HepG2 (cell line): ENCODE results near the gene ADORA3. TPM values are rescaled to one million over a fixed set of nuclear protein-coding genes. Genes with fewer than 3 reads are reported as not detected.
A peak's percentile ranks its signal among the peaks of the same experiment; 100 is the strongest.

ENCODE experiments used
- AGO2 ChIP-seq: fragments of 200-400 bp; formaldehyde crosslinking; optimal IDR thresholded peaks from 2 replicates; pipeline ENCODE3; 2017; ENCODE audit warnings: mild to moderate bottlenecking, low read depth, low read length, moderate library complexity
- BCL3 ChIP-seq: sonication (generic); formaldehyde crosslinking; IDR thresholded peaks from 2 replicates; pipeline ENCODE4 v1.5.1; 2020; ENCODE audit warnings: mild to moderate bottlenecking, missing genetic modification reagents, moderate library complexity
- CERS6 ChIP-seq: sonication (generic); formaldehyde crosslinking; IDR thresholded peaks from 2 replicates; pipeline ENCODE4 v1.5.0; 2020; ENCODE audit warnings: missing genetic modification reagents
- CSRNP1 ChIP-seq: sonication (generic); formaldehyde crosslinking; IDR thresholded peaks from 2 replicates; pipeline ENCODE4 v1.8.1; 2023; ENCODE audit warnings: mild to moderate bottlenecking, missing genetic modification reagents
- HMG20A ChIP-seq: IDR thresholded peaks from 2 replicates; pipeline ENCODE4 v1.6.1; 2016; ENCODE audit warnings: borderline replicate concordance
- HMG20B ChIP-seq: conservative IDR thresholded peaks from 2 replicates; pipeline ENCODE4 v1.6.1; 2016; ENCODE audit warnings: missing genetic modification reagents, missing compliant biosample characterization
- HOXA5 ChIP-seq: sonication (generic); formaldehyde crosslinking; IDR thresholded peaks from 2 replicates; pipeline ENCODE4 v1.4.0; 2020; ENCODE audit warnings: missing genetic modification reagents
- NCOR1 ChIP-seq: fragments of 200-600 bp; sonication (generic); IDR thresholded peaks from 2 replicates; pipeline ENCODE4 v1.7.0; 2017; ENCODE audit warnings: antibody characterized with exemption, low read length, borderline replicate concordance
- RBM39 ChIP-seq: fragments of 200-400 bp; formaldehyde crosslinking; IDR thresholded peaks from one replicate; pipeline ENCODE4 v1.6.1; 2018; ENCODE audit warnings: antibody characterized with exemption, mild to moderate bottlenecking, low read depth, low read length; ENCODE audit not compliant: poor library complexity, severe bottlenecking
- SIX1 ChIP-seq: sonication (generic); formaldehyde crosslinking; IDR thresholded peaks from 2 replicates; pipeline ENCODE4 v1.4.0; 2020; ENCODE audit warnings: missing genetic modification reagents, borderline replicate concordance
- SOX13 ChIP-seq, 3 experiments: fragments of 450-650 bp in 1 of 3; sonication (generic) in 1 of 3; formaldehyde crosslinking in 1 of 3; IDR thresholded peaks in 2 of 3; conservative IDR thresholded peaks in 1 of 3; 2 replicates each; pipeline versions ENCODE4 v1.5.0 to v1.6.1; 2016 to 2020; ENCODE audit warnings: antibody characterized with exemption in 1 of 3, mild to moderate bottlenecking in 1 of 3, missing compliant biosample characterization in 1 of 3, missing genetic modification reagents in 1 of 3, moderate library complexity in 1 of 3
- TEF ChIP-seq: sonication (generic); formaldehyde crosslinking; IDR thresholded peaks from 2 replicates; pipeline ENCODE4 v1.5.0; 2020; ENCODE audit warnings: missing genetic modification reagents
- TGIF2 ChIP-seq: IDR thresholded peaks from 2 replicates; pipeline ENCODE4 v1.6.1; 2016; ENCODE audit warnings: control low read depth, missing compliant biosample characterization
- ZNF138 ChIP-seq: sonication (generic); formaldehyde crosslinking; IDR thresholded peaks from 2 replicates; pipeline ENCODE4 v1.5.0; 2020; ENCODE audit warnings: mild to moderate bottlenecking, low read depth, missing genetic modification reagents
- ZNF160 ChIP-seq: sonication (generic); formaldehyde crosslinking; IDR thresholded peaks from 2 replicates; pipeline ENCODE4 v1.8.0; 2022; ENCODE audit warnings: mild to moderate bottlenecking, inconsistent platforms, missing genetic modification reagents
- ZNF263 ChIP-seq: sonication (generic); formaldehyde crosslinking; IDR thresholded peaks from 2 replicates; pipeline ENCODE4 v1.4.0; 2020; ENCODE audit warnings: missing genetic modification reagents
- ZNF496 ChIP-seq: sonication (generic); formaldehyde crosslinking; IDR thresholded peaks from 2 replicates; pipeline ENCODE4 v1.8.1; 2023; ENCODE audit warnings: mild to moderate bottlenecking, moderate library complexity, missing genetic modification reagents; ENCODE audit not compliant: insufficient replicate concordance
- ZNF530 ChIP-seq: sonication (generic); formaldehyde crosslinking; IDR thresholded peaks from 2 replicates; pipeline ENCODE4 v1.5.0; 2020; ENCODE audit warnings: low read depth, mild to moderate bottlenecking, missing genetic modification reagents
- ZNF670 ChIP-seq: sonication (generic); formaldehyde crosslinking; IDR thresholded peaks from 2 replicates; pipeline ENCODE4 v1.8.0; 2022; ENCODE audit warnings: mild to moderate bottlenecking, missing genetic modification reagents, borderline replicate concordance
- ZNF691 ChIP-seq: sonication (generic); formaldehyde crosslinking; IDR thresholded peaks from 2 replicates; pipeline ENCODE4 v1.4.0; 2020; ENCODE audit warnings: missing genetic modification reagents, low read depth, mild to moderate bottlenecking, borderline replicate concordance
- ZNF740 ChIP-seq: sonication (generic); formaldehyde crosslinking; IDR thresholded peaks from 2 replicates; pipeline ENCODE4 v1.4.0; 2020; ENCODE audit warnings: missing genetic modification reagents
- ZNF746 ChIP-seq: sonication (generic); formaldehyde crosslinking; IDR thresholded peaks from 2 replicates; pipeline ENCODE4 v1.8.0; 2022; ENCODE audit warnings: mild to moderate bottlenecking, missing genetic modification reagents
- polyA plus RNA-seq, 8 experiments: library from polyadenylated mRNA; depleted of rRNA in 3 of 8; stranded (reverse) in 7 of 8; unstranded in 1 of 8; fragments of >200 nt; fragmentation: Illumina TruSeq in 4 of 8; extraction: Trizol in 4 of 8; gene quantifications; 2 replicates each; pipeline versions ENCODE4 v1.2.1 to v1.2.3, GENCODE V29; 2011 to 2016; ENCODE audit warnings: low read depth in 4 of 8, missing spikeins in 1 of 8, mixed read lengths in 1 of 8; ENCODE audit not compliant: insufficient read depth in 1 of 8
- total RNA-seq, 5 experiments: library from RNA; depleted of rRNA; stranded (reverse); fragments of >200 nt; fragmentation: Illumina TruSeq; extraction: Trizol; gene quantifications; 2 replicates each; pipeline ENCODE4 v1.2.3, GENCODE V29; 2016; ENCODE audit warnings: low read depth in 1 of 5

ADORA3 gene
- total and polyA plus RNA-seq, 2 of the 13 experiments (the other 11 are each of a cell fraction or from before 2014, with no cell fraction given): not detected

- TF ChIP-seq CSRNP1 (CRISPR knock-in tag) (0 out of 2 replicates have a peak, but pooled peaks have one; percentile 56), ZNF138 (CRISPR knock-in tag) (no peak), TEF (CRISPR knock-in tag) (no peak), ZNF530 (no peak), AGO2 (no peak), HMG20B (CRISPR knock-in tag) (no peak), BCL3 (CRISPR knock-in tag) (no peak), ZNF263 (CRISPR knock-in tag) (no peak), ZNF740 (CRISPR knock-in tag) (peak; percentile 74; the same call in 1 of the 2 replicates), ZNF496 (no peak), HOXA5 (CRISPR knock-in tag) (no peak), SOX13 (IDR thresholded peaks at IDR 0.05) (peak; percentile 51; the same call in 1 of the 2 replicates), SOX13 (CRISPR knock-in tag; conservative IDR thresholded peaks at IDR 0.05 in 1 of 2, IDR thresholded peaks at IDR 0.05 in 1 of 2) (peak in 1 of 2 experiments; percentile 82; a peak in 2 of 4 replicates), ZNF670 (CRISPR knock-in tag) (no peak), SIX1 (CRISPR knock-in tag) (0 out of 2 replicates have a peak, but pooled peaks have one; percentile 16), RBM39 (no peak), ZNF746 (no peak; the same call in 1 of the 2 replicates), TGIF2 (no peak), NCOR1 (peak; percentile 95; the same call in 1 of the 2 replicates), ZNF160 (CRISPR knock-in tag) (no peak), HMG20A (CRISPR knock-in tag) (peak; percentile 42; the same call in 1 of the 2 replicates), ZNF691 (CRISPR knock-in tag) (no peak), CERS6 (CRISPR knock-in tag) (no peak)
Measured at GRCh38 chr1:111535256-111536191, 32.1 kb upstream of the ADORA3 start (continued).
